GM12892 (cell line): ENCODE results near the gene CHST15.

Source experiments
- DNase-seq: peaks from one replicate; pipeline ENCODE4 v3.0.0; 2011; ENCODE audit not compliant: insufficient read length
- FAIRE-seq: peaks from 2 replicates; lab custom pipeline; 2011; peaks lifted over from hg19 to GRCh38; lab: Jason Lieb, UNC
- POLR2A ChIP-seq: IDR thresholded peaks from 2 replicates; pipeline ENCODE4 v1.6.1; 2011; ENCODE audit warnings: low read depth, low read length, control low read depth
- POLR2AphosphoS5 ChIP-seq: IDR thresholded peaks from 2 replicates; pipeline ENCODE4 v1.6.1; 2011; ENCODE audit warnings: low read depth, low read length, control low read depth
- TAF1 ChIP-seq: IDR thresholded peaks from 2 replicates; pipeline ENCODE4 v1.6.1; 2011; ENCODE audit warnings: low read depth, mild to moderate bottlenecking, control low read depth, low read length, borderline replicate concordance

The CHST15 gene

DNA sequence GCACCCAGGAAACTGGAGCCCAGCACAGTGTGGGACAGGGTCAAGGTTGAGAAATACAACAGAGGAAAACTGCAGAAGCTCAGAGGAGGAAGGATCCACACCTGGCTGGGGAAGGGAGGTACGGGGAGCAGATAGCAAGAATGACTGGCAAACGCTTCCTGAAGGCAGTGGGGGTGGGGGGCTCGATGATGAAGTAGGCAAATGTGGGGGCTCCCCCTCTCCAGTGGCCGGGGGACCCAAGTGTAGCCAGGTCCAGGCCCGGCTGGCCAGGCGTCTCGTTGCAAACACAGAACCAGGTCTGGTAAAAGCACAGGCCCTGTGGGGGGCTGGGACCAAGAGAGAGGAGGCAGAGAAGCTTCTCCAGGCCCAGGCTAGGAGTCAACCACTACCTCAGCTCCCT is 7.7 kb downstream of the CHST15 start:
- FAIRE-seq (no peak), DNase-seq (no peak)
- no peak for TF ChIP-seq POLR2A
- TF ChIP-seq POLR2AphosphoS5: no peak
- TF ChIP-seq TAF1: no peak

DNA sequence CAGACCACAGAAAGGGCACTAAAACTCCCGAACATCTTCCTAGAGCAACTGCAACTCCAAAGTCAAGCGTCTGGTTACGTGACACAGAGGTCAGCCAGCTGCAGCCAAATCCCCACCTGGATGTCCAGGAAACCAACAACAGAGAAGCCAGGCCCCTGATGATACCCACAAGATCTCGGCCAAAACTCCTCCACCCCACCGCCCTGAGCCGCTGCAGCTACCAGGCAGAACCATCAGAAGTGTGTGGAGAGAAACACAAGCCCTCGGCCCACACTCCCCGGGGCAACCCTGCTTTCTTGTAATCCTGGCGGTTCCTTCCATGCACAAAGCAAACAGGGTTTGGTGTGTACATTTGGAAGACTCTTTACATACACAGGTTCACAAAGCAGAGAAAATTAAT is 8.7 kb downstream of the CHST15 start:
- FAIRE-seq (no peak), DNase-seq (no peak)
- no peak for TF ChIP-seq POLR2AphosphoS5

DNA sequence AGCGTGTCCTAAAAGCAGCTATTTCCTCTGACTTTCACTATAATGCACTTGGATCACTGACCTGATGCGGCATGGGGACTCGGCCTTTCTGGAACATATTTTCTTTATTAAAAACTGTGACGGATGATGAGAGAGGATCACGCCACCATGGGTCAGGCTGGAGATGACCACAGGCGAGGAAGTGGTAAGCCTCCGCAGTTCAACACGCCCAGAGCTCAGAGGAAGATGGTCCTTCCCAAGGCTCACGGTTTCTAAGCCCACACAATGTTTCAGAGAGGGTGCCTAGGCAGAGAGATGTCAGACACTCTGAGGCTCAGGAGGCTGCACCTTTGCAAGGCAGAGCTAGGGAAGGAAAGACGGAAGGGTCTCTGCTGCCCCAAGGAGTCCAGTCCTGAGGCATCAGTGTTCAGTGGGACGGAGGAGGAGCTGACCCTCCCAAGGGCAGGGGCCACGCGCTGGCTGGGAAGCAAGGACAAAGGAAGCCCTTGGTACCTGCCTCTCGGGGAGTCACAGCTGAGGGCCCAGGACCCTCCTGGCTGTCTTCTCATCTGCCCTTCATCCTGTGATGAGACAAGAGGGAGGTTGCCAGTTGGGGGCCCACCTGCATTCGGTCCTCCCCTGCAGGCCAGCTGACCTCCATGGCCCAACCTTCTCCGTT is 9.5 kb downstream of the CHST15 start:
- DNase-seq (no peak), FAIRE-seq (no peak)
- TF ChIP-seq POLR2AphosphoS5 (no peak), POLR2A (no peak)

DNA sequence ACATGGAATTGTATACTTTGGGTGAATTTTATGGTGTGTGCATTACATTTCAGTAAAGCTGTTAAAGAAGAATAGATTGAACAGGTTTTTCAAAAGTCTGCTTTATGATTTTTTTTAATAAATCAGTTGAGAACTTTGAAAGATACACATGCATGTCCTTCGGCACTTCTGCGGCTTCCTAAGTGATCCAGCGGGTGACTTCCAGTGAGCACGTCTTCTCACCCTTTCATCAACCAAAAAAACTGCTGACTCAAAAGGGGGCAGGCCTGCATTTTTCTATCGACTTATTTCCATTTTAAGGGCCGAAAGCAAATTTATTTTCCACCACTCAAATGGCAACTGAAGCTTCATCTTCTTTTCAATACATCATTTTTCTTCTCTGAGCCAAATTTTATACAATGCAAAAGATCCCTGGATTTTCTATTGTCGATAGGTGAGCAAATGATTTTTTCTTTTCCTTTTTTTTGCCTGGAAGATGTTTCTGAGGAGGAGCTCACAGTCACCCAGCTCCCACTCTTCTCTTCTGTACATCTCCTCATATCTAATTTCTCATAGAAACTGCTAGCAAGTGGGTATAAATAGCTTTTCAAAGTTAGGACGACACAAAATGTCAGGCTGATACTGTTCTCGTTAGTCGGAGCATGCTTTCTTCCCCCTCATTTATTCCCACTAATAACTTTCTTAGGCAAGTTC is 10.2 kb downstream of the CHST15 start:
- no peak for DNase-seq
- TF ChIP-seq TAF1 (no peak), POLR2A (no peak), POLR2AphosphoS5 (no peak)
- no peak for FAIRE-seq

DNA sequence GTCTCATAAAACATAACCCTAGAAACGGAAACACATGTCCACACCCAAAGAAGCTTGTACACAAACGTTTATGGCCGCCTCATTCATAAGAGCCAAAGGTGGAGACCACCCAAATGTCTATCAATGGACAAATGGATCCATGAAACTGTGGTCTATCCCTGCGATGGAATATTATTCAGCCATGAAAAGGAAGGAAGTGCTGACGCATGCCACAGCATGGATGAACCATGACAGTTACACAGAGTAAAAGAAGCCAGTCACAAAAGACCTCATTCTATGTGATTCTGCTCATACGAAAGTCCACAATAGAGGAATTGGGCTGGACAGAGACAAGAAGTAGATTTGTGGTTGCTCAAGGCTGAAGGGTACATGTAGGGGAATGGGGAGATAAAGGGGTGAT is 10.8 kb downstream of the CHST15 start:
- TF ChIP-seq POLR2A (no peak), POLR2AphosphoS5 (no peak), TAF1 (no peak)
- FAIRE-seq: no peak

GRCh38 chr10:124081547-124082140 is 11.8 kb downstream of the CHST15 start:
- DNase-seq (no peak), FAIRE-seq (no peak)
- no peak for TF ChIP-seq TAF1
- TF ChIP-seq POLR2AphosphoS5: no peak
- no peak for TF ChIP-seq POLR2A

More for the DNA sequence above, 10.8 kb downstream of the CHST15 start:
- no peak for DNase-seq

- no peak for FAIRE-seq
- DNase-seq: no peak
- TF ChIP-seq POLR2AphosphoS5 (no peak), TAF1 (no peak), POLR2A (no peak)
Observed at GRCh38 chr10:124079864-124080263, 13.5 kb downstream of the CHST15 start.

DNA sequence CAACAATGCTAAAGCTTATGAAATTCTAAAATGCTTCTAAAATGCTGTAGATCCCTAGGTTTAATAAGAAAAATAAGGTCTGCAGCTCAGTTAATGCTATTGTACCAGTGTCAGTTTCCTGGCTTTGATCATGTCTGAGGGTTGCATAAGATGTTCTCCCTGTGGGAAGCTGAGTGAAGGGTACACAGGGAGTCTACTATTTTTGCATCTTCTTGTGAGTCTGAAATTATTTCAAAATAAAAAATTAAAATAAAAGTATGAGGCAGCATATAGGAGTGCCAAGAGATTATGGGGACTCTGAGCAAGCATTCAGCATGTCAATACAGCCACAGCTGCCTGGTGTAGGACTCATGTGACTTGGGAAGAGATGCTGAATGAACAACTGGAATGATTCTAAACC is 14.7 kb downstream of the CHST15 start:
- no peak for TF ChIP-seq POLR2A
- TF ChIP-seq TAF1: no peak
- TF ChIP-seq POLR2AphosphoS5: no peak
- FAIRE-seq: no peak
- no peak for DNase-seq

- DNase-seq (no peak), FAIRE-seq (no peak)
- TF ChIP-seq POLR2A: no peak
Observed at GRCh38 chr10:124078028-124078427, 15.4 kb downstream of the CHST15 start.

DNA sequence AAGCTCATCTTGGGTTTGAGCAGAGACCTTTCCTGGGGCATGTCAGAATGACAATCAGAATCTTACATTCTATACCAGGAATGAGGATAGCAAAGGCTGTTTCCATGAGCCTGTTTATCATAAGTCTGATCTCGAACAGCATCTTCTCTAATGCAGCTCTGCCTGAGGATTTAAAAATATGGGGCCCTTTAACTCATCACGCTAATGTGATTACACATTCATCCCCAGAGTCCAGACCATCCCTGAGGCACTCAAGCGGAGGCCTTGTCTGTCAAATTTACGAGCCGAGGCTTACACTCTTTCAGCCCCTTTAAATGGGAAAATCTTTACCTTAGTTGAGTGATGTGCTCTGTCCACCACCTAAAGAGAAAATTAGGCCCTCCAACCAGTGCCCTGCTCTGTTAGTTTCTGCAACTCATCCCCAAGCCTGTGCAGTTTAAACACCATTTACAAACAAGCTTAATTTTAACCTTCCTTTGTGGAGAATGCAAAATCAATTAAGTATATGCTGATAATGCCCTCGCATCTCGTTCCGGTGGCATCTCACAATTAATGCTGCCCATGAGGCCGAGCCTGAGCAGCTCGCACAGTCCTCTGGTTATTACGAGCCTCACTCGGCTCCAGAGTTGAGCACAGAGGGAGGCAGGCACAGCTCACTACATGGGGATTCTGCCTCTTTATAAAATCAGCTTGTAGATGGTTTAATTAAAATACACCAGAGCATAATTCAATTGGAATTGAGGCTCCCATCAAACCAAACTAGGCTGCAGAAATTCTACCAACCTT is 16.0 kb downstream of the CHST15 start:
- DNase-seq (no peak), FAIRE-seq (no peak)
- TF ChIP-seq TAF1 (no peak), POLR2A (no peak), POLR2AphosphoS5 (no peak)

GRCh38 chr10:124076148-124076733 is 17.2 kb downstream of the CHST15 start:
- TF ChIP-seq POLR2A (no peak), POLR2AphosphoS5 (no peak), TAF1 (no peak)
- DNase-seq (no peak), FAIRE-seq (no peak)
